GM19463 (cell line): ENCODE measurements around the gene ASCL5.
A peak's percentile ranks its signal among the peaks of the same experiment; 100 is the strongest.

Experiments used
- ATAC-seq: cut with Tn5 transposase; IDR thresholded peaks from one replicate; pipeline ENCODE4 v1.9.1; 2021; ENCODE audit warnings: mild to moderate bottlenecking, moderate library complexity; ENCODE audit not compliant: unreplicated experiment

ASCL5 gene

GRCh38 chr1:201088901-201089525, 38.0 kb downstream of the ASCL5 start:
- ATAC-seq = no peak

GRCh38 chr1:201088395-201088794, 38.6 kb downstream of the ASCL5 start:
- ATAC-seq = no peak

GRCh38 chr1:201085902-201086735, 40.9 kb downstream of the ASCL5 start:
- peak; percentile 60 for ATAC-seq

GRCh38 chr1:201084295-201084694, 42.7 kb downstream of the ASCL5 start:
- ATAC-seq = no peak

- no peak for ATAC-seq
Measured at GRCh38 chr1:201083741-201084140, 43.2 kb downstream of the ASCL5 start.

GRCh38 chr1:201080135-201080534, 46.8 kb downstream of the ASCL5 start:
- no peak for ATAC-seq

GRCh38 chr1:201077736-201078135, 49.2 kb downstream of the ASCL5 start:
- no peak for ATAC-seq

- no peak for ATAC-seq
Measured at GRCh38 chr1:201077116-201077515, 49.9 kb downstream of the ASCL5 start.

- ATAC-seq = no peak
Measured at GRCh38 chr1:201076092-201076491, 50.9 kb downstream of the ASCL5 start.

- ATAC-seq = no peak
Measured at GRCh38 chr1:201074018-201074417, 53.0 kb downstream of the ASCL5 start.

- ATAC-seq = no peak
Measured at GRCh38 chr1:201072922-201073321, 54.1 kb downstream of the ASCL5 start.

GRCh38 chr1:201072149-201072548, 54.8 kb downstream of the ASCL5 start:
- ATAC-seq = no peak

- ATAC-seq = no peak
Measured at GRCh38 chr1:201069636-201070035, 57.3 kb downstream of the ASCL5 start.

GRCh38 chr1:201068976-201069375, 58.0 kb downstream of the ASCL5 start:
- no peak for ATAC-seq

GRCh38 chr1:201066986-201067385, 60.0 kb downstream of the ASCL5 start:
- ATAC-seq = no peak

- no peak for ATAC-seq
Measured at GRCh38 chr1:201065686-201066085, 61.3 kb downstream of the ASCL5 start.

- ATAC-seq = no peak
Measured at GRCh38 chr1:201064806-201065205, 62.2 kb downstream of the ASCL5 start.
